SK-N-SH treated with all-trans-retinoic acid at 6 μM for 48 hours (cell line): ENCODE data around the gene TMEM165.

Experiments
- CSDC2 ChIP-seq: fragments of 250-450 bp; sonication (Bioruptor Pico); IDR thresholded peaks from 2 replicates; pipeline ENCODE4 v1.5.0; 2020; ENCODE audit warnings: mild to moderate bottlenecking, moderate library complexity
- GLIS3 ChIP-seq: fragments of 250-450 bp; sonication (Bioruptor Pico); IDR thresholded peaks from 2 replicates; pipeline ENCODE4 v1.5.0; 2020; ENCODE audit warnings: mild to moderate bottlenecking, moderate library complexity
- POU6F1 ChIP-seq: fragments of 250-450 bp; sonication (Bioruptor Pico); IDR thresholded peaks from 2 replicates; pipeline ENCODE4 v1.8.0; 2021; ENCODE audit warnings: low read depth, mild to moderate bottlenecking, moderate library complexity, borderline replicate concordance
- PPARA ChIP-seq: fragments of 250-450 bp; sonication (Bioruptor Pico); IDR thresholded peaks from 2 replicates; pipeline ENCODE4 v1.5.0; 2020; ENCODE audit warnings: mild to moderate bottlenecking, borderline replicate concordance
- ZNF565 ChIP-seq: fragments of 450-650 bp; formaldehyde crosslinking; conservative IDR thresholded peaks from 2 replicates; pipeline ENCODE4 v1.5.0; 2020; ENCODE audit warnings: low read depth, mild to moderate bottlenecking, moderate library complexity

GRCh38 chr4:55354648-55355047, 41.1 kb upstream of the TMEM165 start:
- TF ChIP-seq CSDC2 (CRISPR knock-in tag) (no peak), GLIS3 (CRISPR knock-in tag) (no peak), ZNF565 (CRISPR knock-in tag) (no peak), PPARA (no peak), POU6F1 (CRISPR knock-in tag) (no peak)
